Measurements from ENCODE around the gene KCNK1.
"Not testable (repeated sequence)": the region's sequence is repeated elsewhere in the genome, so short reads cannot be mapped to it uniquely, and the experiment has no call there.

Gene KCNK1

DNA sequence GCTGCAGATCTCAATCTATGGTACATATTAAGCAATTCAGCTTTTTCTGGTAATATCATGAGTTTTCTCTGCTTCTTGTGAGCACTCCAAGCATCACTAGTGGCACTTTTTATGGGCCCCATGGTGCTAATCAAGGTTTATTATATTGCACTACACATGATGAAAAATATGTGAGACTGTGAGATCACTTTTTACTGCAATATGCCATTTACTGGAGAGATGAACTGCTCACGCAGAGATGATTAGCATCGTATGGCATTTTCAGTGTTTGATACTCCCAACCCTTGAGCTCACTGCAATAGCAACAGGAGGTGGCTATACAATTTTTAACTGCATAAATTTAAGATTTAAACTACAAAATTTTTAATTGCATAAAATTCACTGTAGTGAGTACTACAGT is 8.7 kb upstream of the KCNK1 start:
- no peak for DNase-seq (ENCODE audit: low read depth)
- in situ Hi-C loops (cut with HindIII; ENCODE audit: low sequenced_read_pairs): no loop called here
- no peak overlapping the region for H3K4me3 ChIP-seq (ENCODE audit: low read depth, low read length)
- TF ChIP-seq, protein P1, sequence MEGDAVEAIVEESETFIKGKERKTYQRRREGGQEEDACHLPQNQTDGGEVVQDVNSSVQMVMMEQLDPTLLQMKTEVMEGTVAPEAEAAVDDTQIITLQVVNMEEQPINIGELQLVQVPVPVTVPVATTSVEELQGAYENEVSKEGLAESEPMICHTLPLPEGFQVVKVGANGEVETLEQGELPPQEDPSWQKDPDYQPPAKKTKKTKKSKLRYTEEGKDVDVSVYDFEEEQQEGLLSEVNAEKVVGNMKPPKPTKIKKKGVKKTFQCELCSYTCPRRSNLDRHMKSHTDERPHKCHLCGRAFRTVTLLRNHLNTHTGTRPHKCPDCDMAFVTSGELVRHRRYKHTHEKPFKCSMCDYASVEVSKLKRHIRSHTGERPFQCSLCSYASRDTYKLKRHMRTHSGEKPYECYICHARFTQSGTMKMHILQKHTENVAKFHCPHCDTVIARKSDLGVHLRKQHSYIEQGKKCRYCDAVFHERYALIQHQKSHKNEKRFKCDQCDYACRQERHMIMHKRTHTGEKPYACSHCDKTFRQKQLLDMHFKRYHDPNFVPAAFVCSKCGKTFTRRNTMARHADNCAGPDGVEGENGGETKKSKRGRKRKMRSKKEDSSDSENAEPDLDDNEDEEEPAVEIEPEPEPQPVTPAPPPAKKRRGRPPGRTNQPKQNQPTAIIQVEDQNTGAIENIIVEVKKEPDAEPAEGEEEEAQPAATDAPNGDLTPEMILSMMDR (IDR thresholded peaks at IDR 0.05; ENCODE audit: low read depth, low read length, missing control alignments): no peak

- in situ Hi-C loops (cut with HindIII; ENCODE audit: low sequenced_read_pairs): no loop called here
- no peak for DNase-seq (ENCODE audit: low read depth)
- H3K4me3 ChIP-seq (ENCODE audit: low read depth, low read length): no peak overlapping the region
- TF ChIP-seq, protein P1 (IDR thresholded peaks at IDR 0.05; ENCODE audit: low read depth, low read length, missing control alignments): no peak
These were observed 7.1 kb upstream of the KCNK1 start for GRCh38 chr1:233606813-233607212.

DNA sequence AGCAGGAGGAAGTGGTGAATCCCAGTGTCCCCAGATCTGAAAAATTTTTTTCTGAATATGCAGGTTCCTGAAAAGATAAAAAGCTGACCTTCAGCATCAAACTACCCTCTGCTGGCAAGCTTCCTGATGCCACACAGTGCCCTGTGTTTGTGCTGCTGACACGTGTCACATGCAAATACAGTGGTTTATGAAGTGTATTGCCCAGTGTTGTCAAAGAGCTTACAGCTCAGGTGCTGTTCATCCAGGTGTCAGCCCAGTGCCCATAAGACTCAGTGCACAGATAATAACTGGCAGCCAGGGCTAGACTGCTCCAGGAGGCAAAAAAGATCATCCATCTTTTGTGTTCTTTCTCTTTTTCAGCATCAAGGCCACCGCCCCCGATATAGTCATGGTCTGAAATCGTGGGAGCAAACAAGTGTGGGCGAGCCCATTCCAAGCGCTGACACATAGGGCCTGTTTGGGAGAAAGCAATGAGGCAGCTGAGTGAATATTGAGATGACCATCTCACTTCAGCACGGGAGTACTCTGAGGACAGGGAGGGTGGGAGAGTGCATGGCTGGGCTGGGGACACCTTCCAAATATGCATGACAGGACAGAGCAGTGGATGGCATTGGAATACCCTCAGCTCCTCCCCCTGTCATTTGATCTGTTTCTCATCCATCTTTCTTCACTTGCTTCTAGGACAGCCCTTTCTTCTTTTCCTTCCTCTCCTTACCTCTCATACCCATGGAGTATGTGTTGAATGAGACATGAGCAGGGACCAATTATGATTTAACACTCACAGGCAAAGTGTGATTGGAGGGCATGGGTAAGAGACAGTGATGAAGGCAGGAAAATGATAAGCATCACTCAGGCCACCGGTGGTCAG is 6.4 kb upstream of the KCNK1 start:
- no peak overlapping the region for H3K4me3 ChIP-seq (ENCODE audit: low read depth, low read length)
- in situ Hi-C loops (cut with HindIII; ENCODE audit: low sequenced_read_pairs): no loop called here
- TF ChIP-seq, protein P1 (IDR thresholded peaks at IDR 0.05; ENCODE audit: low read depth, low read length, missing control alignments): no peak
- no peak for DNase-seq (ENCODE audit: low read depth)

GRCh38 chr1:233608988-233609387 is 4.9 kb upstream of the KCNK1 start:
- in situ Hi-C loops (cut with HindIII; ENCODE audit: low sequenced_read_pairs): no loop called here
- DNase-seq (ENCODE audit: low read depth): no peak

GRCh38 chr1:233609926-233610325 is 4.0 kb upstream of the KCNK1 start:
- no peak for DNase-seq (ENCODE audit: low read depth)
- in situ Hi-C loops (cut with HindIII; ENCODE audit: low sequenced_read_pairs): no loop called here
- no peak overlapping the region for H3K4me3 ChIP-seq (ENCODE audit: low read depth, low read length)
- TF ChIP-seq, protein P1 (IDR thresholded peaks at IDR 0.05; ENCODE audit: low read depth, low read length, missing control alignments): no peak

More at GRCh38 chr1:233608988-233609387, 4.9 kb upstream of the KCNK1 start:
- TF ChIP-seq, protein P1 (IDR thresholded peaks at IDR 0.05; ENCODE audit: low read depth, low read length, missing control alignments): no peak
- H3K4me3 ChIP-seq (ENCODE audit: low read depth, low read length): no peak overlapping the region

DNA sequence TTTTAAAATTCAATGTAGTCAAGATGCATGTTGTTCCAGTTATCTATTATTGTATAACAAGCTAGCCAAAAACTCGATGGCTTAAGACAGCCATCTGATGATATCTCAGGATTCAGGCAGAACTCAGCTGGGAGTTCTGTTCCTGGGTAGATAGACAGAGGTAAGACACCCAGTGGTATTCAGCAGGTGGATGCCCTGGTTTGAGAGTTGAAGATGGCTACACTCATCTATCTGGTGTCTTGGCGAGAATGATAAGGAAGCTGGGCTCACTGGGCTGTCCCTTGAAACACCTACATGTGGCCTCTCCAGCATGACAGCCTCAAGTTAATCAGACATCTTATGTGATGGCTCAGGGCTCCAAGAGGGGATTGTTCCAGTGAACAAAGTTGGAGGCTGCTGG is 3.3 kb upstream of the KCNK1 start:
- no peak overlapping the region for H3K4me3 ChIP-seq (ENCODE audit: low read depth, low read length)
- TF ChIP-seq, protein P1 (IDR thresholded peaks at IDR 0.05; ENCODE audit: low read depth, low read length, missing control alignments): no peak
- in situ Hi-C loops (cut with HindIII; ENCODE audit: low sequenced_read_pairs): no loop called here
- no peak for DNase-seq (ENCODE audit: low read depth)

- in situ Hi-C loops (cut with HindIII; ENCODE audit: low sequenced_read_pairs); H3K4me3 ChIP-seq (ENCODE audit: low read depth, low read length); DNase-seq (ENCODE audit: low read depth): not testable (repeated sequence)
These were observed 2.5 kb upstream of the KCNK1 start for GRCh38 chr1:233611363-233611762.

Measured in astrocyte of the cerebellum (primary cell).